ENCODE measurements around the gene GRM1. TPM values are rescaled to one million over a fixed set of nuclear protein-coding genes. Genes with fewer than 3 reads are reported as not detected.

GRM1 gene
- polyA plus RNA-seq, 1 experiment: 0.02 TPM

- no peak overlapping the region for H3K4me3 ChIP-seq (ENCODE audit: low read depth, low read length)
- no peaks in the 10 kb centered on the region for H3K36me3 ChIP-seq (ENCODE audit: control insufficient read depth, insufficient read depth, low read length)
- TF ChIP-seq, protein P1, sequence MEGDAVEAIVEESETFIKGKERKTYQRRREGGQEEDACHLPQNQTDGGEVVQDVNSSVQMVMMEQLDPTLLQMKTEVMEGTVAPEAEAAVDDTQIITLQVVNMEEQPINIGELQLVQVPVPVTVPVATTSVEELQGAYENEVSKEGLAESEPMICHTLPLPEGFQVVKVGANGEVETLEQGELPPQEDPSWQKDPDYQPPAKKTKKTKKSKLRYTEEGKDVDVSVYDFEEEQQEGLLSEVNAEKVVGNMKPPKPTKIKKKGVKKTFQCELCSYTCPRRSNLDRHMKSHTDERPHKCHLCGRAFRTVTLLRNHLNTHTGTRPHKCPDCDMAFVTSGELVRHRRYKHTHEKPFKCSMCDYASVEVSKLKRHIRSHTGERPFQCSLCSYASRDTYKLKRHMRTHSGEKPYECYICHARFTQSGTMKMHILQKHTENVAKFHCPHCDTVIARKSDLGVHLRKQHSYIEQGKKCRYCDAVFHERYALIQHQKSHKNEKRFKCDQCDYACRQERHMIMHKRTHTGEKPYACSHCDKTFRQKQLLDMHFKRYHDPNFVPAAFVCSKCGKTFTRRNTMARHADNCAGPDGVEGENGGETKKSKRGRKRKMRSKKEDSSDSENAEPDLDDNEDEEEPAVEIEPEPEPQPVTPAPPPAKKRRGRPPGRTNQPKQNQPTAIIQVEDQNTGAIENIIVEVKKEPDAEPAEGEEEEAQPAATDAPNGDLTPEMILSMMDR (IDR thresholded peaks at IDR 0.05; ENCODE audit: insufficient read depth, low read depth, low read length): no peak
- CTCF ChIA-PET: no interaction called here
- DNase-seq (ENCODE audit: low read depth): no peak
- POLR2A ChIA-PET: no interaction called here
- H3K27me3 ChIP-seq (ENCODE audit: control insufficient read depth, insufficient read depth, low read length): no peaks in the 10 kb centered on the region
Observed at GRCh38 chr6:146369866-146370265, 341.0 kb downstream of the GRM1 start.

DNA sequence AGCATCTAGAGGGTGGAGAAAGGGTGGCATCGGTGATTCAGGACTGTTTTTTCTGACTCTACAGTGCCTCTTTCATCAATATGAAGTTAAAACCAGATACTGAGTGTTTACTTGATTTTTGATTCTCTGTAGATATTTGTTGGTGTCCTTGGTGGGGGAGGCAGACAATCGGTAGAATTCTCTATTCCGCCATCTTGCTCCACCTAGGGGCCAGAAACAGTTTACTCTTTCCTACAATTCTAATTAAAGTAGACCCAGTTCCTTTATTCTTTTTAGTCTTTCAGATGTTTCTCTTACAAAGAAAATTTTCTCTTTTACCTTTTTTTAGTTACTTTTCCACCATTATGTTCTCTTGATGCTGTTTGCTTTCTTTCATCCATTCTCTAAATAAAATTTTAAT, 352.6 kb downstream of the GRM1 start:
- TF ChIP-seq, protein P1 (IDR thresholded peaks at IDR 0.05; ENCODE audit: insufficient read depth, low read depth, low read length): peak; percentile 39
- Histone ChIP-seq H3K36me3 (ENCODE audit: control insufficient read depth, insufficient read depth, low read length) (no peaks in the 10 kb centered on the region), H3K27me3 (ENCODE audit: control insufficient read depth, insufficient read depth, low read length) (no peaks in the 10 kb centered on the region), H3K4me3 (ENCODE audit: low read depth, low read length) (no peak overlapping the region)
- CTCF ChIA-PET: no interaction called here
- DNase-seq (ENCODE audit: low read depth): no peak
- POLR2A ChIA-PET: no interaction called here

DNA sequence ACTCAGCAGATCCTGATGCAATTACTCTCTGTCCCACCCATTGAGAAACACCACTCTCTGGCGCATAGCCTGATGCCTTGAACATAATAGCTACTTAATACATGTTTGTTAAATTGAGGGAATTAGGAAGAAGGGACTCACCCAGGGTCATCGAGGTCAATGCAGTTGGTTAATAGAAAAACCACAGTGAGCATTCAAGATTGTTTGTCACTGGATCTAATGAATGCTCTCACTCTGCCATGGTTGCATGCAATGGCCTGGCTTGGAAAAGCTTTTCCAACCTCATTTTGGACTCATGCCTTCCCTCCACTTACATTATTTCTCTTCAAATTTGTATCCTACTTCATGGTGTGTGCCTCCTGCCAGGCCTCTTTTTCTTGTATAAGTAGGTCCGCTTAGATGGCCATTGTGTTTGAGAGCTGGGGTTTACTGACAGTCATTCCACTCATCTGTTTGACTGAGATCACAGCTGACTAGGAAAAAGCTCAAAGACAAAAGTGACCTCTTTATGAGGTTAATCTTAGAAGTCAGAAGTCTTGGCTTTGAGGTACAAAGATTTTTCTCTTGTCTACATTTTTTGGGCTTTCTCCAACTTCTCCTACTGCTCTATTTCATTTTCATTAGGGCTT, 360.0 kb downstream of the GRM1 start:
- CTCF ChIA-PET: interaction anchor here (2.0 kb wide), 1 partner anchor 14 kb away, joined by 5 read pairs; no protein-coding TSS in a partner anchor

DNA sequence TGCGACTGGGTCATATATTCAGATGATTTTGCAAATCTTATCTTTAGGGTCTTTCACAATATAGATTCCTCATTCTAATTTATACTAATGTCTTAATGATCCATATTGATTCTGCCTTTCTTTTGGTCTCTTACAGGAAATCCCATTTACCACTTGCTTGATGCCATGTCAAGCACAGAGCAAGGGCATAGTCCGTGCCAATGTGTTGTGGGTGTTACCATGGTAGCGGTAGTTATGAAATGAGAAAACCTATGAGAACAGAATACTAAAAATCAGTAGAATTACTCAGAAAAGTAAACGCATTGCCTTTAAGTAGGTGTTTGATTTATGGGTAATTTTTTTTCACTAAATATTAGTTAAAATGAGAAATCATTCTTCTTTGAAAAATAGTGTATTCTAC, 360.9 kb downstream of the GRM1 start:
- ChIA-PET CTCF (interaction anchor here (2.0 kb wide), 1 partner anchor 13 kb away, joined by 5 read pairs; no protein-coding TSS in a partner anchor), POLR2A (no interaction called here)
- H3K4me3 ChIP-seq (ENCODE audit: low read depth, low read length): no peak overlapping the region
- no peaks in the 10 kb centered on the region for H3K36me3 ChIP-seq (ENCODE audit: control insufficient read depth, insufficient read depth, low read length)
- TF ChIP-seq, protein P1 (IDR thresholded peaks at IDR 0.05; ENCODE audit: insufficient read depth, low read depth, low read length): no peak
- H3K27me3 ChIP-seq (ENCODE audit: control insufficient read depth, insufficient read depth, low read length): no peaks in the 10 kb centered on the region
- no peak for DNase-seq (ENCODE audit: low read depth)

More for the DNA sequence above, 360.0 kb downstream of the GRM1 start:
- TF ChIP-seq, protein P1 (IDR thresholded peaks at IDR 0.05; ENCODE audit: insufficient read depth, low read depth, low read length): no peak
- Histone ChIP-seq H3K27me3 (ENCODE audit: control insufficient read depth, insufficient read depth, low read length) (no peaks in the 10 kb centered on the region), H3K36me3 (ENCODE audit: control insufficient read depth, insufficient read depth, low read length) (no peaks in the 10 kb centered on the region), H3K4me3 (ENCODE audit: low read depth, low read length) (no peak overlapping the region)
- POLR2A ChIA-PET: no interaction called here
- no peak for DNase-seq (ENCODE audit: low read depth)

DNA sequence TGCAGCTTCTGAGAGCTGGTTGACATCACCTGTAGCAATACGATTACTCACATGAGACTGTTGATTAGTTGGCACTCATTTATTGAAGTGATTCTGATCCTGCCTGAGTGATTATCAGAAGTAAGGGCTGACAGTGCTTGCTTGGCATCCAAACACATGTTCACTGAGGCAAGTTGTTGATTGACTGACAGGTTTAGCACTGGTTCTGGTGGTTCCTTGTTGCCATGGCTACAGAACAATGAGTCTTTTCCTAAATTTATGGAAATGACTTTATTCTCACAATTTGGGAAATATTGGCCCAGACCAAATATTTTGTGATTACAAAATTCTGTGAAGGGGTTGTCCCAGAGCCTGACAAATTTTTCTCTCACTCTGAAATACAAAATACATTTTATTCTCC, 368.8 kb downstream of the GRM1 start:
- ChIA-PET POLR2A (no interaction called here), CTCF (no interaction called here)
- DNase-seq (ENCODE audit: low read depth): no peak
- Histone ChIP-seq H3K36me3 (ENCODE audit: control insufficient read depth, insufficient read depth, low read length) (no peaks in the 10 kb centered on the region), H3K27me3 (ENCODE audit: control insufficient read depth, insufficient read depth, low read length) (no peaks in the 10 kb centered on the region), H3K4me3 (ENCODE audit: low read depth, low read length) (no peak overlapping the region)
- TF ChIP-seq, protein P1 (IDR thresholded peaks at IDR 0.05; ENCODE audit: insufficient read depth, low read depth, low read length): no peak

Measured in BJ (cell line).